Measurements from ENCODE around the gene ANKRD6. TPM values are rescaled to one million over a fixed set of nuclear protein-coding genes. Genes with fewer than 3 reads are reported as not detected.

The ANKRD6 gene
- total and polyA plus RNA-seq, 3 experiments from 2014 or later = 2.8 to 3.4 (median 3.0) TPM

DNA sequence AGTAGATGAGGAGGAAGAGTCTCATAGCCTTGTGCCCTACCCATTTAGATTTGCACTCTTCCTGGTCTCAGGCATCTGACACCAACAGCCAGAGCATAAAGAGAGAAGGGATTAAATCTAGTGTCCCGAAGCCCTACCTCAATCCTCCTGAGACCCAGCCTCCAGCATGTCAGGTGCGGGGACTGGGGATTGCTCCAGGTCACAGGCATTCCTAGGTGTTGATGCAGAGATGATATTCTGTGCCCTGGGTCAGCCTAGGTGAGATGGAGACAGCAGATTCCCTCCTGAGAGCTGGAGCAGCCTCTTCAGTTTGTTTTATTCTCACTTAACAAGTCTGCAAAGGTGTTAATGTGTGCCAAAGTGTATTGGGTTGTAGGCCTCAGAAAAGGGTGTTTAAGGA, 89.8 kb downstream of the ANKRD6 start:
- no peak overlapping the region for H3K4me3 ChIP-seq (ENCODE audit: low read length)
- H3K27me3 Mint-ChIP-seq = no peaks in the 10 kb centered on the region
- no peaks in the 10 kb centered on the region for H3K36me3 ChIP-seq (ENCODE audit: insufficient read depth, low read length)
- no peaks in the 10 kb centered on the region for H3K9me3 ChIP-seq (ENCODE audit: low read length)
- peaks cover 0 to 7% (median 2%) of the 10 kb centered on the region in 3 donors for H3K4me1 Mint-ChIP-seq
- H3K4me1 ChIP-seq (ENCODE audit: insufficient read depth, low read length) = no peaks in the 10 kb centered on the region
- peaks cover 0 to under 1% (median 0%) of the 10 kb centered on the region in 3 donors for H3K36me3 Mint-ChIP-seq
- no peak overlapping the region for H3K4me3 Mint-ChIP-seq
- CTCF ChIA-PET = interaction anchor here (1.1 kb wide), 1 partner anchor 12 kb away, joined by 3 read pairs; no protein-coding TSS in a partner anchor
- no peak overlapping the region for H3K27ac Mint-ChIP-seq
- H3K27ac ChIP-seq (ENCODE audit: low read depth, low read length) = no peak overlapping the region
- POLR2A ChIA-PET = no interaction called here
- H3K9me3 Mint-ChIP-seq = no peaks in the 10 kb centered on the region
- DNase-seq = no peak
- H3K27me3 ChIP-seq (ENCODE audit: insufficient read depth, low read length, poor library complexity, severe bottlenecking) = no peaks in the 10 kb centered on the region

DNA sequence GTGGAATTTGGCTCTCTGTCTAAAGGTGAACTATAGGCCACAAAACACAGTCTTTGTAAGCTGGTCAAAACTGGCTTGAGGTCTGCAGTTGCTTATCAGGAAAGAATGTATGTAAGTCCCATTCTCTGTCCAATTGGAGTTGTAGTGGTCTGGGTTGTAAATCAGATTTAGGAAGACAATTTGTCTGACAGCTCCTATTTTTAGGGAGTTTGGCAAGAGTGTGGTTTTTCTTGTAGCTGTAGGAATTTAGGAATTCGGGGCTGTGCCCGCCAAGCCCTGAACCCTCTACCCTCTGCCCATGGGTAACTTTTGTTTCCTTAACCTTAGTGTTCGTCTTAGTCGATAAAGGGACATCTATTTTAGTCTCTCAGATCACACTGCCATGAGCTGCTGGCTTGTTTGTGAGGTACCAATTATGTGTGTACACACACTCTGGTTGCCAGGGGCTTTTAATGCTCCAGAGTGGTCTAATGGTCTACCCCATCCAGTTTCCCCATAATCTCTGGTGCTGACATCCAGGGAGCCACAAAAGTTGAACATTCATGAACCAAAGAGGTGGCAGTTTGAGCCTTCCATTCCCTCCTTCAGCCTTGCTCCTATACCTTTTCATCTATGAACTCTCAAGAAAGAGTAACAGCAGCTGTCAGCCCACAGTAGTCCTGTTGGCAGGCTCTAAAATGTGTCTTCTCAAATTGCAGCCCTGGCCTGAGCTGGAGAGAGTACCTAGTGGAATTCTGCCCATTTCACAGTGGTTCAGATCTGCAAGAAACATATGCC, 93.0 kb downstream of the ANKRD6 start:
- CTCF ChIA-PET = no interaction called here
- Mint-ChIP-seq H3K9me3 (no peaks in the 10 kb centered on the region), H3K27ac (no peak overlapping the region), H3K36me3 (peaks cover 0 to 8% (median 6%) of the 10 kb centered on the region in 3 donors), H3K4me1 (peaks cover 0 to 7% (median 2%) of the 10 kb centered on the region in 3 donors), H3K4me3 (no peak overlapping the region), H3K27me3 (no peaks in the 10 kb centered on the region)
- DNase-seq = no peak
- Histone ChIP-seq H3K27me3 (ENCODE audit: insufficient read depth, low read length, poor library complexity, severe bottlenecking) (no peaks in the 10 kb centered on the region), H3K27ac (ENCODE audit: low read depth, low read length) (no peak overlapping the region), H3K36me3 (ENCODE audit: insufficient read depth, low read length) (no peaks in the 10 kb centered on the region), H3K9me3 (ENCODE audit: low read length) (no peaks in the 10 kb centered on the region), H3K4me1 (ENCODE audit: insufficient read depth, low read length) (no peaks in the 10 kb centered on the region), H3K4me3 (ENCODE audit: low read length) (no peak overlapping the region)
- POLR2A ChIA-PET = no interaction called here

DNA sequence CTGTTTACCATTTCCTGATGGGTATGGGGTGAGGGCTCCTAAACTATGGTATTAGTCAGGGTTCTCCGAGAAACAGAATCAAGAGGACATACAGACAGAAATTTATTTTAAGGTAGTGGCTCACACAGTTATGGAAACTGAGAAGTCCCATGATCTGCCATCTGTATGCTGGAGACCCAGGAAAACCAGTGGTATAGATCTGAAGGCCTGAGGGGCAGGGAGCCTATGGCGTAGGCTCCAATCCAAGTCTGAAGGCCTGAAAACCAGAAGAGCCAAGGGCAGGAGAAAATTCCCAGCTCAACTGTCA, 93.6 kb downstream of the ANKRD6 start:
- DNase-seq = no peak
- H3K36me3 Mint-ChIP-seq = peaks cover 0 to 9% (median 7%) of the 10 kb centered on the region in 3 donors

DNA sequence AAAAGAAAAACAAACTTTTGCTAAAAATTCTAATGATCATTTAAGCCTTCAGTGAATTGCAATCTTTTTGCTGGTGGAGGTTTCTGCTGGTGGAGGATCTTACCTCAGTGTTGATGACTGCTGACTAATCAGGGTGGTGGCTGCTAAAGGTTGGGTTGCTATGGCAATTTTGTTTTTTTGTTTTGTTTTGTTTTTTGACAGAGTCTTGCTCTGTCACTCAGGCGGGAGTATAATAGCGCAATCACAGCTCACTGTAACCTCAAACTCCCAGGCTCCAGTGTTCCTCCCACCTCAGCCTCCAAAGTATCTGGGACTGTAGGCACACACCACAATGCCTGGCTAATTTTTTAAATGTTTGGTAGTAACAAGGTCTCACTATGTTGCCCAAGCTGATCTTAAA, 94.7 kb downstream of the ANKRD6 start:
- no peaks in the 10 kb centered on the region for H3K27me3 Mint-ChIP-seq
- no peak overlapping the region for H3K4me3 ChIP-seq (ENCODE audit: low read length)
- H3K36me3 Mint-ChIP-seq = peaks cover 0 to 13% (median 8%) of the 10 kb centered on the region in 3 donors
- peak overlapping the region in 2 of 8 donors; percentile 64 to 77 for H3K27ac Mint-ChIP-seq
- H3K27ac ChIP-seq (ENCODE audit: low read depth, low read length) = no peak overlapping the region
- POLR2A ChIA-PET = no interaction called here
- CTCF ChIA-PET = no interaction called here
- H3K36me3 ChIP-seq (ENCODE audit: insufficient read depth, low read length) = no peaks in the 10 kb centered on the region
- H3K27me3 ChIP-seq (ENCODE audit: insufficient read depth, low read length, poor library complexity, severe bottlenecking) = no peaks in the 10 kb centered on the region
- H3K4me1 ChIP-seq (ENCODE audit: insufficient read depth, low read length) = no peaks in the 10 kb centered on the region
- H3K4me1 Mint-ChIP-seq = peaks cover 0 to 7% (median 2%) of the 10 kb centered on the region in 3 donors
- no peaks in the 10 kb centered on the region for H3K9me3 ChIP-seq (ENCODE audit: low read length)
- H3K9me3 Mint-ChIP-seq = no peaks in the 10 kb centered on the region
- DNase-seq = peak in 1 of 5 donors; percentile 5
- H3K4me3 Mint-ChIP-seq = no peak overlapping the region

More for the DNA sequence above, 93.6 kb downstream of the ANKRD6 start:
- ChIA-PET CTCF (no interaction called here), POLR2A (no interaction called here)
- no peaks in the 10 kb centered on the region for H3K9me3 Mint-ChIP-seq
- H3K36me3 ChIP-seq (ENCODE audit: insufficient read depth, low read length) = no peaks in the 10 kb centered on the region
- H3K4me3 Mint-ChIP-seq = no peak overlapping the region
- H3K27ac ChIP-seq (ENCODE audit: low read depth, low read length) = no peak overlapping the region
- H3K27ac Mint-ChIP-seq = peak overlapping the region in 1 of 8 donors; percentile 65
- no peaks in the 10 kb centered on the region for H3K27me3 ChIP-seq (ENCODE audit: insufficient read depth, low read length, poor library complexity, severe bottlenecking)
- H3K27me3 Mint-ChIP-seq = no peaks in the 10 kb centered on the region
- no peaks in the 10 kb centered on the region for H3K9me3 ChIP-seq (ENCODE audit: low read length)
- no peaks in the 10 kb centered on the region for H3K4me1 ChIP-seq (ENCODE audit: insufficient read depth, low read length)
- H3K4me1 Mint-ChIP-seq = peaks cover 0 to 7% (median 2%) of the 10 kb centered on the region in 3 donors
- no peak overlapping the region for H3K4me3 ChIP-seq (ENCODE audit: low read length)

DNA sequence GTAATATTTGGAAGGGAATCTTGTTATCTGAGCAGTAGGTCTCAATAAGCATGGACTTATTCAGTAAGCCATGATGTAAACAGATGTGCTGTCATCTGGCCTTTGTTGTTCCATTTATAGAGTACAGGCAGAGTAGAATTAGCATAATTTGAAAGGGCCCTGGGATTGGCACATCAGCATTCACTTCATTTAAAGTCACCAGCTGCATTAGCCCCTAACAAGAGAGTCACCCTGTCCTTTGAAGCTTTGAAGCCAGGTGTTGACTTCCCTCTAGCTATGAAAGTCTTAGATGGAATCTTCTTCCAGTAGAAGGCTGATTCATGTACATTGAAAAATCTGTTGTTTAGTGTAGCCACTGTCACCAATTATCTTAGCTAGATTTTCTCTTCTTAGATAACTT, 95.9 kb downstream of the ANKRD6 start:
- no peak overlapping the region for H3K27ac ChIP-seq (ENCODE audit: low read depth, low read length)
- Mint-ChIP-seq H3K36me3 (peaks cover 0 to 13% (median 8%) of the 10 kb centered on the region in 3 donors), H3K4me3 (no peak overlapping the region), H3K27me3 (no peaks in the 10 kb centered on the region), H3K9me3 (no peaks in the 10 kb centered on the region), H3K27ac (peak overlapping the region in 1 of 8 donors; percentile 29), H3K4me1 (peaks cover 0 to 7% (median 2%) of the 10 kb centered on the region in 3 donors)
- no peak overlapping the region for H3K4me3 ChIP-seq (ENCODE audit: low read length)
- no peaks in the 10 kb centered on the region for H3K36me3 ChIP-seq (ENCODE audit: insufficient read depth, low read length)
- ChIA-PET POLR2A (no interaction called here), CTCF (no interaction called here)
- H3K27me3 ChIP-seq (ENCODE audit: insufficient read depth, low read length, poor library complexity, severe bottlenecking) = no peaks in the 10 kb centered on the region
- H3K9me3 ChIP-seq (ENCODE audit: low read length) = no peaks in the 10 kb centered on the region
- no peak for DNase-seq
- H3K4me1 ChIP-seq (ENCODE audit: insufficient read depth, low read length) = no peaks in the 10 kb centered on the region

DNA sequence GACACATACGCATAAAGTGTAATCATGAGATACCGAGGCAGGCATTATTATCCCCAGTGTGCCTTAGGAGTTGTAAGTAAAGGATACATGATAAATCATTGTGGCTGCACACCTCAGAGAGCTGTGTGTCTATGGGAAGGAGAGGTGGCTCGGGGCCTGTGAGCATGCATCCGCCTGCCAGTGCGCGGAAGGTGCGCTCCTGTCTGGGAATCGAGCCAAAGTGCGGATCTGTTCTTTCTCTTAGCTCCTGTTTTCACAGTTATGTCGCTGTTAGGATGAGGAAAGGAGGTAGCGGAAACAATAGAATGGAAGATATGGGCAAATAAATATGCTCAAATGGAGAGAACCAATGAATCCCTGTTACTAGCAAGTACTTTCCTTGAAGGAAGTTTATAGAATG, 98.0 kb downstream of the ANKRD6 start:
- no peaks in the 10 kb centered on the region for H3K36me3 ChIP-seq (ENCODE audit: insufficient read depth, low read length)
- H3K27me3 Mint-ChIP-seq = no peaks in the 10 kb centered on the region
- H3K9me3 ChIP-seq (ENCODE audit: low read length) = no peaks in the 10 kb centered on the region
- H3K4me3 ChIP-seq (ENCODE audit: low read length) = no peak overlapping the region
- ChIA-PET CTCF (no interaction called here), POLR2A (no interaction called here)
- no peak overlapping the region for H3K27ac Mint-ChIP-seq
- H3K9me3 Mint-ChIP-seq = no peaks in the 10 kb centered on the region
- H3K4me3 Mint-ChIP-seq = no peak overlapping the region
- DNase-seq = no peak
- H3K27me3 ChIP-seq (ENCODE audit: insufficient read depth, low read length, poor library complexity, severe bottlenecking) = no peaks in the 10 kb centered on the region
- peaks cover 0 to 7% (median 2%) of the 10 kb centered on the region in 3 donors for H3K4me1 Mint-ChIP-seq
- H3K4me1 ChIP-seq (ENCODE audit: insufficient read depth, low read length) = no peaks in the 10 kb centered on the region
- no peak overlapping the region for H3K27ac ChIP-seq (ENCODE audit: low read depth, low read length)
- H3K36me3 Mint-ChIP-seq = peaks cover 0 to 13% (median 8%) of the 10 kb centered on the region in 3 donors

DNA sequence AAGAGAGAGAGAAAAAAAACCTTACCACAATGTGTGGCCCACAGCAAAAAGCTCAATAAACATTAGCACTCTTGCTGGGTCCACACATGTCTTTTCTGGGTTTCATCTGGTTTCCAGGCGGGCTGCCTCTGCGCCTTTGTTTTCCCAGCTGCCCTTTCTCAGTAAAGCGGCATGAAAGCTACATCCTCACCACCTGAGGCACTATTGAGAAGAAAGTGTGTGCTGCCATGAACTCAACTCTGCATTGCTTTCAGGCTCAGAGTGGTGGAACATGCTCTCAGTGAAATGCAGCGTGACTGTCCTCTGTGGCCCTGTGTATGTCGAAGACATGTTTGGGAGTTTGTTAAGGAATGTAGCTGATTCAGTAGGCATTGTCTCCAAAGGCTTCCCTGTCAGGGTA, 103.3 kb downstream of the ANKRD6 start:
- Histone ChIP-seq H3K9me3 (ENCODE audit: low read length) (no peaks in the 10 kb centered on the region), H3K36me3 (ENCODE audit: insufficient read depth, low read length) (no peaks in the 10 kb centered on the region), H3K4me1 (ENCODE audit: insufficient read depth, low read length) (no peaks in the 10 kb centered on the region), H3K27ac (ENCODE audit: low read depth, low read length) (no peak overlapping the region), H3K27me3 (ENCODE audit: insufficient read depth, low read length, poor library complexity, severe bottlenecking) (no peaks in the 10 kb centered on the region), H3K4me3 (ENCODE audit: low read length) (no peak overlapping the region)
- no peaks in the 10 kb centered on the region for H3K4me1 Mint-ChIP-seq
- H3K36me3 Mint-ChIP-seq = peaks cover 0 to 4% (median 2%) of the 10 kb centered on the region in 3 donors
- ChIA-PET POLR2A (no interaction called here), CTCF (no interaction called here)
- H3K9me3 Mint-ChIP-seq = no peaks in the 10 kb centered on the region
- H3K4me3 Mint-ChIP-seq = no peak overlapping the region
- H3K27me3 Mint-ChIP-seq = no peaks in the 10 kb centered on the region
- no peak overlapping the region for H3K27ac Mint-ChIP-seq
- no peak for DNase-seq

DNA sequence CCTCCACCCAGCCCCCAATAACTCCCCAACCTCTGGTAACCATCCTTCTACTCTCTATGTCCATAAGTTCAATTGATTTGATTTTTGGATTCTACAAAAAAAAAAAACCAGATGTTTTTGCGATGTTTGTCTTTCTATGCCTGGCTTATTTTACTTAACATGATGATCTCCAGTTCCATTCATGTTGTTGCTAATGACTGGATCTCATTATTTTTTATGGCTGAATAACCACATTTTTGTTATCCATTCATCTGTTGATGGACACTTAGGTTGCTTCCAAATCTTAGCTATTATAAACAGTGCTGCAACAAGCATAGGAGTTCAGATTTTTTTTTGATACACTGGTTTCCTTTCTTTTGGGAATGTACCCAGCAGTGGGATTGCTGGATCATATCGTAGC, 106.8 kb downstream of the ANKRD6 start:
- no peaks in the 10 kb centered on the region for H3K36me3 Mint-ChIP-seq
- H3K4me3 Mint-ChIP-seq = no peak overlapping the region
- CTCF ChIA-PET = no interaction called here
- no peak overlapping the region for H3K27ac ChIP-seq (ENCODE audit: low read depth, low read length)
- no peaks in the 10 kb centered on the region for H3K4me1 ChIP-seq (ENCODE audit: insufficient read depth, low read length)
- H3K4me1 Mint-ChIP-seq = no peaks in the 10 kb centered on the region
- no peaks in the 10 kb centered on the region for H3K27me3 ChIP-seq (ENCODE audit: insufficient read depth, low read length, poor library complexity, severe bottlenecking)
- POLR2A ChIA-PET = no interaction called here
- H3K4me3 ChIP-seq (ENCODE audit: low read length) = no peak overlapping the region
- no peaks in the 10 kb centered on the region for H3K9me3 ChIP-seq (ENCODE audit: low read length)
- H3K27ac Mint-ChIP-seq = no peak overlapping the region
- H3K36me3 ChIP-seq (ENCODE audit: insufficient read depth, low read length) = no peaks in the 10 kb centered on the region
- no peaks in the 10 kb centered on the region for H3K9me3 Mint-ChIP-seq
- H3K27me3 Mint-ChIP-seq = peaks cover 0 to 12% of the 10 kb centered on the region in 2 donors
- DNase-seq = no peak

Data from CD8-positive, alpha-beta memory T cell (primary cell).